Measurements from ENCODE around the gene TNF.

Gene TNF

DNA sequence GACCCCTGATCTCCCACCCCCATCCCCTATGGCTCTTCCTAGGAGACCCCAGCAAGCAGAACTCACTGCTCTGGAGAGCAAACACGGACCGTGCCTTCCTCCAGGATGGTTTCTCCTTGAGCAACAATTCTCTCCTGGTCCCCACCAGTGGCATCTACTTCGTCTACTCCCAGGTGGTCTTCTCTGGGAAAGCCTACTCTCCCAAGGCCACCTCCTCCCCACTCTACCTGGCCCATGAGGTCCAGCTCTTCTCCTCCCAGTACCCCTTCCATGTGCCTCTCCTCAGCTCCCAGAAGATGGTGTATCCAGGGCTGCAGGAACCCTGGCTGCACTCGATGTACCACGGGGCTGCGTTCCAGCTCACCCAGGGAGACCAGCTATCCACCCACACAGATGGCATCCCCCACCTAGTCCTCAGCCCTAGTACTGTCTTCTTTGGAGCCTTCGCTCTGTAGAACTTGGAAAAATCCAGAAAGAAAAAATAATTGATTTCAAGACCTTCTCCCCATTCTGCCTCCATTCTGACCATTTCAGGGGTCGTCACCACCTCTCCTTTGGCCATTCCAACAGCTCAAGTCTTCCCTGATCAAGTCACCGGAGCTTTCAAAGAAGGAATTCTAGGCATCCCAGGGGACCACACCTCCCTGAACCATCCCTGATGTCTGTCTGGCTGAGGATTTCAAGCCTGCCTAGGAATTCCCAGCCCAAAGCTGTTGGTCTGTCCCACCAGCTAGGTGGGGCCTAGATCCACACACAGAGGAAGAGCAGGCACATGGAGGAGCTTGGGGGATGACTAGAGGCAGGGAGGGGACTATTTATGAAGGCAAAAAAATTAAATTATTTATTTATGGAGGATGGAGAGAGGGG lies 1.9 kb upstream of the TNF start:
- DNase-seq (ENCODE audit: low spot score) = no peak

DNA sequence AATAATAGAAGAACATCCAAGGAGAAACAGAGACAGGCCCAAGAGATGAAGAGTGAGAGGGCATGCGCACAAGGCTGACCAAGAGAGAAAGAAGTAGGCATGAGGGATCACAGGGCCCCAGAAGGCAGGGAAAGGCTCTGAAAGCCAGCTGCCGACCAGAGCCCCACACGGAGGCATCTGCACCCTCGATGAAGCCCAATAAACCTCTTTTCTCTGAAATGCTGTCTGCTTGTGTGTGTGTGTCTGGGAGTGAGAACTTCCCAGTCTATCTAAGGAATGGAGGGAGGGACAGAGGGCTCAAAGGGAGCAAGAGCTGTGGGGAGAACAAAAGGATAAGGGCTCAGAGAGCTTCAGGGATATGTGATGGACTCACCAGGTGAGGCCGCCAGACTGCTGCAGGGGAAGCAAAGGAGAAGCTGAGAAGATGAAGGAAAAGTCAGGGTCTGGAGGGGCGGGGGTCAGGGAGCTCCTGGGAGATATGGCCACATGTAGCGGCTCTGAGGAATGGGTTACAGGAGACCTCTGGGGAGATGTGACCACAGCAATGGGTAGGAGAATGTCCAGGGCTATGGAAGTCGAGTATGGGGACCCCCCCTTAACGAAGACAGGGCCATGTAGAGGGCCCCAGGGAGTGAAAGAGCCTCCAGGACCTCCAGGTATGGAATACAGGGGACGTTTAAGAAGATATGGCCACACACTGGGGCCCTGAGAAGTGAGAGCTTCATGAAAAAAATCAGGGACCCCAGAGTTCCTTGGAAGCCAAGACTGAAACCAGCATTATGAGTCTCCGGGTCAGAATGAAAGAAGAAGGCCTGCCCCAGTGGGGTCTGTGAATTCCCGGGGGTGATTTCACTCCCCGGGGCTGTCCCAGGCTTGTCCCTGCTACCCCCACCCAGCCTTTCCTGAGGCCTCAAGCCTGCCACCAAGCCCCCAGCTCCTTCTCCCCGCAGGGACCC lies 981 bp upstream of the TNF start:
- DNase-seq (ENCODE audit: low spot score) = no peak

DNA sequence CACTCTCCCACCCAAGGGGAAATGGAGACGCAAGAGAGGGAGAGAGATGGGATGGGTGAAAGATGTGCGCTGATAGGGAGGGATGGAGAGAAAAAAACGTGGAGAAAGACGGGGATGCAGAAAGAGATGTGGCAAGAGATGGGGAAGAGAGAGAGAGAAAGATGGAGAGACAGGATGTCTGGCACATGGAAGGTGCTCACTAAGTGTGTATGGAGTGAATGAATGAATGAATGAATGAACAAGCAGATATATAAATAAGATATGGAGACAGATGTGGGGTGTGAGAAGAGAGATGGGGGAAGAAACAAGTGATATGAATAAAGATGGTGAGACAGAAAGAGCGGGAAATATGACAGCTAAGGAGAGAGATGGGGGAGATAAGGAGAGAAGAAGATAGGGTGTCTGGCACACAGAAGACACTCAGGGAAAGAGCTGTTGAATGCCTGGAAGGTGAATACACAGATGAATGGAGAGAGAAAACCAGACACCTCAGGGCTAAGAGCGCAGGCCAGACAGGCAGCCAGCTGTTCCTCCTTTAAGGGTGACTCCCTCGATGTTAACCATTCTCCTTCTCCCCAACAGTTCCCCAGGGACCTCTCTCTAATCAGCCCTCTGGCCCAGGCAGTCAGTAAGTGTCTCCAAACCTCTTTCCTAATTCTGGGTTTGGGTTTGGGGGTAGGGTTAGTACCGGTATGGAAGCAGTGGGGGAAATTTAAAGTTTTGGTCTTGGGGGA lies 754 bp downstream of the TNF start:
- no peak for DNase-seq (ENCODE audit: low spot score)

DNA sequence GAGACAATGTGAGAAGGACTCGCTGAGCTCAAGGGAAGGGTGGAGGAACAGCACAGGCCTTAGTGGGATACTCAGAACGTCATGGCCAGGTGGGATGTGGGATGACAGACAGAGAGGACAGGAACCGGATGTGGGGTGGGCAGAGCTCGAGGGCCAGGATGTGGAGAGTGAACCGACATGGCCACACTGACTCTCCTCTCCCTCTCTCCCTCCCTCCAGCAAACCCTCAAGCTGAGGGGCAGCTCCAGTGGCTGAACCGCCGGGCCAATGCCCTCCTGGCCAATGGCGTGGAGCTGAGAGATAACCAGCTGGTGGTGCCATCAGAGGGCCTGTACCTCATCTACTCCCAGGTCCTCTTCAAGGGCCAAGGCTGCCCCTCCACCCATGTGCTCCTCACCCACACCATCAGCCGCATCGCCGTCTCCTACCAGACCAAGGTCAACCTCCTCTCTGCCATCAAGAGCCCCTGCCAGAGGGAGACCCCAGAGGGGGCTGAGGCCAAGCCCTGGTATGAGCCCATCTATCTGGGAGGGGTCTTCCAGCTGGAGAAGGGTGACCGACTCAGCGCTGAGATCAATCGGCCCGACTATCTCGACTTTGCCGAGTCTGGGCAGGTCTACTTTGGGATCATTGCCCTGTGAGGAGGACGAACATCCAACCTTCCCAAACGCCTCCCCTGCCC lies 1.7 kb downstream of the TNF start:
- no peak for DNase-seq (ENCODE audit: low spot score)

DNA sequence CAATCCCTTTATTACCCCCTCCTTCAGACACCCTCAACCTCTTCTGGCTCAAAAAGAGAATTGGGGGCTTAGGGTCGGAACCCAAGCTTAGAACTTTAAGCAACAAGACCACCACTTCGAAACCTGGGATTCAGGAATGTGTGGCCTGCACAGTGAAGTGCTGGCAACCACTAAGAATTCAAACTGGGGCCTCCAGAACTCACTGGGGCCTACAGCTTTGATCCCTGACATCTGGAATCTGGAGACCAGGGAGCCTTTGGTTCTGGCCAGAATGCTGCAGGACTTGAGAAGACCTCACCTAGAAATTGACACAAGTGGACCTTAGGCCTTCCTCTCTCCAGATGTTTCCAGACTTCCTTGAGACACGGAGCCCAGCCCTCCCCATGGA lies 2.2 kb downstream of the TNF start:
- DNase-seq (ENCODE audit: low spot score) = no peak

DNA sequence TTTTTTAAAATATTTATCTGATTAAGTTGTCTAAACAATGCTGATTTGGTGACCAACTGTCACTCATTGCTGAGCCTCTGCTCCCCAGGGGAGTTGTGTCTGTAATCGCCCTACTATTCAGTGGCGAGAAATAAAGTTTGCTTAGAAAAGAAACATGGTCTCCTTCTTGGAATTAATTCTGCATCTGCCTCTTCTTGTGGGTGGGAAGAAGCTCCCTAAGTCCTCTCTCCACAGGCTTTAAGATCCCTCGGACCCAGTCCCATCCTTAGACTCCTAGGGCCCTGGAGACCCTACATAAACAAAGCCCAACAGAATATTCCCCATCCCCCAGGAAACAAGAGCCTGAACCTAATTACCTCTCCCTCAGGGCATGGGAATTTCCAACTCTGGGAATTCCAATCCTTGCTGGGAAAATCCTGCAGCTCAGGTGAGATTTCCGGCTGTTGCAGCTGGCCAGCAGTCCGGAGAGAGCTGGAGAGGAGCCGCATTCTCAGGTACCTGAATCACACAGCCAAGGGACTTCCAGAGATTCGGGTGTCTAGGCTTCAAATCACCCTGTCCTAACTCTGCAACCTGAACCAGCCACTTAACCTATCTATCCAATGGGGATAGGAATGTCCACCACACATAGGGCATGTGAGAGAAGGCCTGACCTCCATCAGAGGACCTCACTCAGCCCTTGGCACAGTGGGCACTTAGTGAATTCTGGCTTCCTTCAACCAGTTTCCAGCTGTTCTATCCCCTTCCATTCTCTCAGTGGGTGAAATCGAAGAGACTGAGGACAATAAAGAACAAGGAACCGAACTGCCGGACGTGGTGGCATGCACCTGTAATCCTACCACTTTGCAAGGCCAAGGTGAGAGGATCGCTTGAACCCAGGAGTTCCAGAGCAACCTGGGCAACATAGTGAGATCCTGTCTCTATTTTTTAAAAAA lies 3.1 kb downstream of the TNF start:
- no peak for DNase-seq (ENCODE audit: low spot score)

DNA sequence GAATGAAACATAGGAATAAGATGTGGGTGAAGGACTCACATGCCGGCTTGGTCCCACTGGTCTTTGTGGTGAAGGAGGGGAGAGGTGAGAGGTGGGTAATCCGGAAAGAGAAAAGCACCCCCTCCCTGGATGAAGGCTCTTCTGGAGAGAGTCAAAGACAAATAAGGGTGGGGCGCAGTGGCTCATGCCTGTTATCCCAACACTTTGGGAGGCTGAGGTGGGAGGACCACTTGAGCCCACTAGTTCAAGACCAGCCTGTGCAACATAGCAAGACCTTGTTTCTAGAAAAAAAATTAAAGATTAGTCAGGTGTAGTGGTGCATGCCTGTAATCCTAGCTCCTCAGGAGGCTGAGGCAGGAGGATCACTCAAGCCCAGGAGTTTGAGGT lies 3.7 kb downstream of the TNF start:
- DNase-seq (ENCODE audit: low spot score) = no peak

DNA sequence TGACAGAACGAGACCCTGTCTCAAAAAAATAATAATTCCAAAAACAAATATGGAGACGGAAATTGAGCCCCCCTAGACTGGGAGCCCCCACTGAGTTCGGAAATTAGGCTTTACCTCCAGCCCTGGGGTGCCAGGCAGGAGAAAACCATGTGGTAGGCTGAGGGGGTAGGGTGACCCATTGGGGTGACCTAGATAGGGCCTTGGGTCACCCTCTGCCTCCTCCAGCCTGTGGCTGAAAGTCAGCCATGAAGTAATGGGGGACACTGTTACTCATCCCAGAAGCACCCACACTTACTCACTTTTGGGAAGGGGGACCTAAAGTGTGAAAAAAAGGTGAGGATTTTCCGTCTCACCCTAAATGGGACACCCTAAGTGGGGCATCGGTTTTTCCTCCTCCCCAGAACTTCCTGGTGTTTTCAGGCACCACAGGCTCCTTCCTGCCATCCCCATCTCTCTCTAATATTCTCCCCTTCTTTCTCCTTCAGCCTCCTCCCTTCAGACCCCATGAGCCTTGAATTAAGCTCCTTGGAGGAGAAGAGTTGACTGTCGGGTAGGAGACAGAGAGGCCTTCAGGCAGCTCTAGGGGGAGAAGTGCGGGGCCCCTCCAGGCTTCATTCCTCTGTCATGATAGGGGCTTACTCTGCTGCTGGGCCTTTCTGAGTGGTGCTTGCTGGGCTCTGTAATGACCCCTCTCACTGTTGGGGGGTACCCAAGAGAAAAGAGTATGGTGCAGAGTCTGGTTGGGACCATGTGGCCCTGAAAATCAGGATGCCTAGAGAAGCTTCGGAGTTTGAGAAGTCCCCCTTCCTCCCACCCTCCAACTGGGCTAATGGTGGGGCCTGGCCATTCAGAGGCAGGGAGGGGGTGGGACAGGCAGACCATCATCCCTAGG lies 4.4 kb downstream of the TNF start:
- DNase-seq (ENCODE audit: low spot score) = no peak

DNA sequence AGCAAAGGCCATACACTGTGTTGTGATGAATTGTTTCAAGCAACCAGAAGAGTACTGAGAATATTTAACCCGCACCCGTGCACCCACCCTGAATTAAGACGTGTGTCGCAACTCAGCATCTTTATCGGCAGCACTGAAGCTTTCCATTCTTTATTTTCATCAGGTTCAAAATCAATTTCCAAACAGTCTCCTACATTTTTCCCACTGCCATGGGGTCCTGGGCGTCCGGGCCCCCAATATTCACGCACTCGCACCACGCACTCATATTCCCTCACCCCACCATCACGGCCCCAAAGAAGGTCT lies 5.0 kb downstream of the TNF start:
- no peak for DNase-seq (ENCODE audit: low spot score)

DNA sequence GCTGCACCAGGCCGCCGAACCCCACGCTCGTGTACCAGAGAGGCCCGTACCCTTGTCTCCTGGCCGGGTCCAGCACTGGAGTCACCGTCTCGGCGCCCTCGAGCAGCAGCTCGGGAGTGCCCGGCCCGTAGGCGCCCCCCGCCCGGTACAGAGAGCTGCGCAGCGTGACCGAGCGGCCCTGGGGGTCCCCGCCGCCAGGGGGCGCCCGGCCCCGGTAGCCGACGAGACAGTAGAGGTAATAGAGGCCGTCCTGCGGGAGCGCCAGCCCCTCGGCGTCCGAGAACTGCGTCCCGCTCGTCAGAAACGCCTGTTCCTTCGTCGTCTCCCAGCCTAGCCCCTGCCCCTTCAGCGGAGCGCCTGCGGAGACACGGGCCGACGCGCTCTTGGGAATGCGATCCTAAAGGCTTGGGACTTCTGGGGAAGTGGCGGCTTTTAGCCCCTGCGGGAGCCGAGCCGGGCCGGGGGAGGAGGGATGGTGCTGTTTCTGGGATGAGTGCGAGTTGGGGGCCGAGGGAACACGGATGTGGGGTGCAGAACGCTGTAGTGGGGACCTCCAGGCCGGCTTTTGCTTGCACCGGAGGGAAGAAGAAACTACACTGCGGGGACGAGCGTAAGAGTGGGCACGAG lies 5.6 kb downstream of the TNF start:
- DNase-seq (ENCODE audit: low spot score) = peak; percentile 83

DNA sequence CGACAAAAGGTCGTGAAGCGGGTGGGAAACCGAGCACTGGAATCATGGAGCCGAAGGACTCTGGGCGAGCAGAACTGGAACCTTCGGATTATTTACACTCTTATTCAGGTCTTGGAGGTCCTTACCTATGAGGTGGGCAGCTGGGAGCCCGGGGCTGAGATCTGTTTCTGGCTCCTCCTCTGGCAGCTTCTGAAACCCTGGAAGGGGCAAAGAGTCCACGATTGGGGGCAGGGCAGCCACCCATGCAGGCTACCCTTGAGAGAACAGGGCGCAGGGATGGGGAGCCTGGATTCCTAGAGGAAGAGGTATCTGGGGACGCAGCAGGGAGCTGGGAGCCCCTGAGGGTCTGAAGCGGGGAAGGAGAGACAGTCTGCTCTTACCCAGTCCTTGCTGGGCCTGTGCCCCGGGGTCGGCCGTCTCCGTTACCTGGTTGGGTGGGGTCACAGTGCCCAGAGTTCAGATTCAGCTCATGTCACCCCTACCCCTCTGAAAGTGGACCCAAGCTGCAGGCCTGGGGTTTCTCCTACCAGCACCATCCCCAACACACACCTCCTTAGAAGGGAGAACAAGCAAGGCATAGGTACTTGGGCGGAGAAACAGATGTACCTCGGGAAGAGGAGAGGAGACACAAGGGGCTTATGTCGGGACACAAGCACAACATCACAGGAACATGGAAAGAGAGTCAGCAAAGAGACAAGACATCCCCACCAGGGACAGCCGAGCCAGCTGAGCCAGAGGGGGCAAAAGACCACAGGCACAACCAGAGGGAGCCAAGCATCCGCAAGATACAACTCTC lies 6.3 kb downstream of the TNF start:
- DNase-seq (ENCODE audit: low spot score) = no peak

DNA sequence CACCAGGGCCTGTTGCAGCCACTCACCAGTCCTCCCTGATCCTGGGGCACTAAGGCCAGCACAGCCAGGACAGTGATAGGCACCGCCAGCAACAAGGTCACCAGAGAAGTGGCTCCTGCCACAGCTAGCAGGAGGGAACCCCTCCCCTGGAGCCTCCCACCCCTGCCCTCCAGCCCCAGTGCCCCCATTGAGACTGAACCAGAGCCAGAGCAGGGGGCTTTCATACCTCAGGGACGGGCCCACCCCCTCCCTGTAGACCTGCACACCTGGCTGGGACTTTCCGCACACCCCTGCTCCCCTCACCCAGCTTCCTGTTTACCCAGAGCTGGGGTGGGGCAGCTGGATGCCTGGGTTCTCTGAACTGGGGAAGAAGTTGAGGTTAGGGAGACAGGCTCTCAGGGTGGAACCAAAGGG lies 6.9 kb downstream of the TNF start, which contains the start of gene LTB:
Gene LTB (minus strand): TSS at position 195 of the 414 bp plus-strand sequence. CDS start 7 bp downstream, at position 188.
- DNase-seq (ENCODE audit: low spot score) = no peak

DNA sequence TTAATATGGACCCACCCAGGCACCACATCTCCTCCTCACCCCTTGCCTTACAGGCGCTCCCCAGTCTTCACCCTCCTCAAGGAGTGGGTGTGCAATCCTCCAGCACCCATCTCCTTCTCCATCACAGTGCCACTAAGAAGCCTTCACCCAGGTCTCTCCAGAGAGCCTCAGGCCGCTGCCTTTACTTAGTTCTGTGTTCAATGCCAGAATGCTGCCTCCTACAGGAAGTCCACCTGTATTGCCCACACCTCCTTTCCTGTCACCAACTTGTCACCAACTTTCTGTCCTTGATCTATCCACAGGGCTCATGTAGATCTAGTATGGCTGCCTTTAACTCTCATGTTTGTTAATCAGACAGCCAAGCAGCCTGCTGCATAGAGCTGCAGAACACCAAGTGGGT lies 10.1 kb downstream of the TNF start:
- DNase-seq (ENCODE audit: low spot score) = no peak

DNA sequence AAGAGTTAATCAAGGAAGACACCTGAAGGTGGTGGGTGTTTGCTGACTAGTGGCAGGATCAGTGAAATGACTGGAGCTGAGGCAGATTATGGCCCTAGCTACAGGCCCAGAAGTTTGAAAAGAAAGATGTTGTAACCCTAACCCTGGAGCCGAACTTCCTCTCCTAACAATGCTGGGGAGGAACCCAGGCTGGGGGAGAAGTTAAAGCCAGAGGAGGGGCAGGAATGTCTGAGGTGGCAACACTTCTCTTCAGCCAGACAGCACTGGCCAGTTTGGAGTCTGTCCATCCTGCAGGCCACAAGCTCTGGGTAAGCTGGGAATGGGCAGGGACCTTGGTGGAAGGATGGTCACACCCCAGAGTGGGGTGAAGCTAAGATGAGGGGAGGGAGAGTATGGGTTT lies 10.6 kb downstream of the TNF start, which contains the start of gene LST1:
Gene LST1 (plus strand): TSS at position 270 of the 400 bp plus-strand sequence. CDS start 1,023 bp downstream, outside the sequence.
- DNase-seq (ENCODE audit: low spot score) = peak; percentile 52

DNA sequence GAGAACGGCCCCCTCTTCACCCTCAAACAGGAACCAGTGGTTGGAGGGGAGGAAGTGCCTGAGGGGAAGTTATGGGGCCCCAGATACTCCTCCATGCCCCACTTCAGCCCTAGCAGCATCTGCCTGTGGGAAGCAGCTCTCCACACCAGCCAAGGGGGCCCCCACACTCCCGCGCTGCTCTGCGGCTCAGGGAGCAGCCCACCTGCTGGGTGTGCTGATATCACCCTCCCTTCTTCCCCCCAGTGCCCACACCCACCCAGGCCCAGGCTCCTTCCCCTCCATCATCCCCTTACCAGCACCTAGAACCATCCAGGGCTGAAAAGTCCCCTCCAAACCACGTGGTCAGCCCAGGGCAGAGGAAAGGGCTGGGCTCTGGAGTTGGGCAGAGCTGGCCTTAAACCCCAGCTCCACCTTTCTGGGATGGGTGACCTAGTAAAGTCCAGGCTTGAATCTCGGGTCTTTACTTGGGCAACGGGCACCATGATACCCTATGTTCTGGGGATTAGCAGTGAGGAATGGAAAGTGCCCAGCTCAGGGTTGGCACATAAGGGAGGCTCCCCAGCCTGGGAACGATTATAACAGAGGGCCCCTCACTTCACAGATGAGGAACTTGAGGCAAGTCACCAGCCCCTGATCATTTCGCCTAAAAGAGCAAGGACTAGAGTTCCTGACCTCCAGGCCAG lies 11.4 kb downstream of the TNF start:
- DNase-seq (ENCODE audit: low spot score) = peak; percentile 43

DNA sequence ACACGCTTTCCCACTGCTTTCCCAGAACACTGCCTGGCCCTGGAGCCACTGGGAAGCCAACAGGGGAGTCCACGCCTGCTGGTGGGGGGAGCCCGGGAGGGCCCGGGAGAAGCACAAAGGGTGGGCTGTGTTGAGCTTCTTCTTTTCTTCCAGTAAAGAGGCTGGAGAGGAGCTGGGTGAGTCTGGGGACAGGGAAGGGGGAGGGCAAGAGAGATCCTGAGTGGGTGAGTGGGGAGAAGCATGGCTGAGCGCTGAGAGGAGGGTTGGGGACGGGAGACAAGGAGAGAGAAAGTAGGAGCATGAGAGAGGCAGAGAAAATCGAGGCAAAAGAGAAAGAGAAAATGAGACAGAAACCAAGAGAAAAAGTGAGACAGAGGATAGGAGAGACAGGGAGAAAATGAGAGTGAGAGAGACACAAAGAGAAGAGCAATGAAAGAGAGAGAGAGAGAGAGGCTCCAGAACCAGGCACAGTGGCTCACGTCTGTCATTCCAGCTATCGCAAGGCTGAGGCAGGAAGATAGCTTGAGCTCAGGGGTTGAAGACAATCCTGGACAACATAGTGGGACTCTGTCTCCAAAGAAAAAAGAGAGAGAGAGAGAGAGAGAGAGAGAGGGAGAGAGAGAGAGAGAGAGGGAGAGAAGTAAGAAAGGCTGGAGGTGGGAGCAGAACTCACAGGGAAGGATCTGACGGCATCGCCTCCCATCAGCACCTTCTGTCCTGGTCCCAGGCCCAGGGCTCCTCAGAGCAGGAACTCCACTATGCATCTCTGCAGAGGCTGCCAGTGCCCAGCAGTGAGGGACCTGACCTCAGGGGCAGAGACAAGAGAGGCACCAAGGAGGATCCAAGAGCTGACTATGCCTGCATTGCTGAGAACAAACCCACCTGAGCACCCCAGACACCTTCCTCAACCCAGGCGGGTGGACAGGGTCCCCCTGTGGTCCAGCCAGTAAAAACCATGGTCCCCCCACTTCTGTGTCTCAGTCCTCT lies 12.7 kb downstream of the TNF start:
- DNase-seq (ENCODE audit: low spot score) = no peak

All from Ammon's horn (tissue), 1 donor.